Activated CD8-positive, alpha-beta memory T cell treated with anti-CD3 and anti-CD28 coated beads for 4 hours (primary cell): ENCODE data around the gene TTC31.
A peak's percentile ranks its signal among the peaks of the same experiment; 100 is the strongest.

Experiments used
- DNase-seq, 2 donors: peaks; one replicate each; pipeline ENCODE4 v3.0.0-alpha.2; 2020; ENCODE audit warnings: low read depth in 2 of 2

TTC31 gene

DNA sequence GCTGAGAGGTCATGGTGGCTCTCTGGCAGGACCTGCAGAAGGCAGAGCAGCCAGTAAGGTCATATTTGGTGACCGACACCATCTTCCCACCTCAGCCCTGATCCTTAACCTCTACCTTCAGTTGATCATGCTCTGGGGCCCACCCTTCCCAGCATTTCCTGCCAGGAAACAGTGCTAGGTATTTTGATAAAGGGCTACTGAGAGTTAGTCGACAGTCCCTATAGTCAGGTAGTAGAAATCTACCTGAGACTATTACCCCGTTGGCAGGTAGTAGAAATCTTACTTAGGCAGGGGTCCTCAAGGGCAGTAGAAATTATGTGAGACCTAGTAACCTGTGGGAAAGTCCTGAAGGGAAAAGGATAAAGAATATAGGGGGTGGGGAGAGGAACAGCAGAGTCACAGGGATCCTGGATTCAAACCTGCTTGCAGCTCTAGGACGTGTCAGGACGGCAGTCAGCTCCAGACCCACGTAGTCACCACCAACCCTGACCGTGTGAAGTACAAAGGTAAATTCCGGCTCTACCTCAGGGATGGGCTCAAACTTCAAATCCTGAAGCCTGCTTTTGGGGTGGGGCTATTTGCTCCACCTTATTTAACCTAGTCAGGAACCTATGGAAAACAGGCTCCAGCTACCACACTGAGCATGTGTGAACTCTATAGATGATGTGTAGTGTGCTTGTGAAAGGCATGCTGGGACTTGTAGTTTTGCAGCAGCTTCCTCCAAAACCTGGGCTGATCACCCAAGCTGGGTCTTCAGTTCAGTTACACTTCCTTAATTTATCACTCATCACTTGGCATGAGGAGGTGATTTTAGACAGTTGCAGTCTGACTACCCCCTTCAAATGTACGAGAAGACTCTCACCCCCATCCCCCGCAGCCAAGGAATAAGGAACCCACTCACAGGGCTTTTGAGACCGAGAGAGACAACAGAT lies 43.1 kb downstream of the TTC31 start, which contains the start of gene DQX1:
Gene DQX1 (minus strand): TSS at position 515 of the 932 bp plus-strand sequence. CDS start 502 bp downstream, at position 13.
- DNase-seq, result no peak

DNA sequence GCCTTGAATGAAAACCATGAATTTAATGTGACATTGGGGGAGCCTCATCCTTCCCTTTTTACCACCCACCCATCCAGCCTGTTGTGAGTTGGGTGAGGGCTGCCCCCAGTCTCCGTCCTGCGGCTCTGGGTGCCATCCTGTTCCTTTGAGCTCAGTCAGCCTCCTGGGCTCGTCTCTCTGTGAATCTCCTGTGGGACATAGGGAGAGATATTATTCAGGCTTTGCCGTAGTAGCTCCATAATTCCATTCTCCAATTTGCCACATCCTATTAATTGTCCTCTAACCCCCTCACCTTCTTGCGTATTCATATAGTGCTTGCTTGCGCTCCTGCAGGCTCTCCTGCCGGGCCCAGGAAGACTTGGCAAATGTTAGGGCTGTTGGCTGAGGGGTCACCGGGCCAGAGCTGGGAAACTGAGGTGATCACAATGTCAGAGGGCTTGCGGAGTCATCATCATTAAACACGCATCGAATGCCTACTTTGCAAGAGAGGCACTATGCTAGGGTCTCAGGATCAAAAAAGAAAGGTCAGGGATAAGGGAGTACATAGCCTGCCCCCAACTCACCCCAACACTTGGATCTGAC lies 43.9 kb downstream of the TTC31 start:
- DNase-seq, result no peak

DNA sequence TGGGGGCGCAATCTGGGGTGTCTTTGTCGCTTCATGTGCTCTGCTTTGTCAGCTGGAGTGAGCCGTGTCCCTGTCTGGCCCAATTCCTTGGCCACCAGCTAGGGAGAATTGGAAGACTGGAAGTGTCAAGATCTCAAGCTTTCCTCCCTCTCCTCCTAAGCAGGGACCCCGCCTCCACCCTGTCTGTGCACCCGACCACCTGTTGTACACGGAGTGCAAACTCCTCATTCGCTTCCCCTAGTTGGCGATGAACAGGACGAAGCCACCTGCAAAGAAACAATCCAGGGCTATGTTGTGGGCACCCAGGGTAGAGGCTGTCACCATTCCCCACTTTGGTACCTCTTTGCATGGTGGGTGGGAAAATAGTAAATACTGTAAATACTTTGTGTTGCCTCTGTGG lies 44.9 kb downstream of the TTC31 start:
- no peak for DNase-seq

DNA sequence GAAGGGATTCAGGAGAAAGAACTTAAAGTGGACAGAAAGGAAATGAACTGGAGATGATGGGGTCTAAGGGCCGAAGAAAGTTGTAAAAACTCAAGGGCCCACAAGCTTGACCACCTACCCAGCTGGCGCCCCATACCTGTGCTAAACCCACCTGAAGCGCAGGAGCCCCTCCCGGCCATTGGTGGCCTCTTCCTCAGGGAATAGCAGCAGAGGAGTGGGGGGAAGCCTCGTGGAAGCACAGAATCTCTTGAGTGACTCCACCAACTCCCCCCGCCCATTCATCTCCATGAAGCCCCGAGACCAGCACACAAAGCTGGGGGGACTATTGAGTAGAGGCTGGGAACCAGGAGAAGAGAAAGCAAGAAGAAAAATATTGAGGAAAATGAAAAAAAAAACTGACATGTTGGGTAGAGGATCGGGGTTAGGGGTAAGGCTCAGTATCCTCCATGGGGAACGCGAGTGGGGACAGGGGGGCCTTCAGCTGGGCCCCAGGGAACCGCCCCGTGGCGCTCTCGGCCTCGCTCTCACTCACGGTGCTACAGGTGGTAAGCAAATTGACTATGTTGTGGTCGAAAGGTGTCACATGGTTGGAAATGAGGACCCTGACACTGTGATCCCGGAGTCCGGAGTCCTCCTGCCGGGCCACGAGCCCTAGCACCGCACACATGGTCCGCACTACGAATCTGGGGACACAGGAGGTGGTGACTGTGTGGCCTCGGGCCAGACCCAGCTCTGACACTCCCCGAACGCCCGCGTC lies 45.9 kb downstream of the TTC31 start:
- no peak for DNase-seq

DNA sequence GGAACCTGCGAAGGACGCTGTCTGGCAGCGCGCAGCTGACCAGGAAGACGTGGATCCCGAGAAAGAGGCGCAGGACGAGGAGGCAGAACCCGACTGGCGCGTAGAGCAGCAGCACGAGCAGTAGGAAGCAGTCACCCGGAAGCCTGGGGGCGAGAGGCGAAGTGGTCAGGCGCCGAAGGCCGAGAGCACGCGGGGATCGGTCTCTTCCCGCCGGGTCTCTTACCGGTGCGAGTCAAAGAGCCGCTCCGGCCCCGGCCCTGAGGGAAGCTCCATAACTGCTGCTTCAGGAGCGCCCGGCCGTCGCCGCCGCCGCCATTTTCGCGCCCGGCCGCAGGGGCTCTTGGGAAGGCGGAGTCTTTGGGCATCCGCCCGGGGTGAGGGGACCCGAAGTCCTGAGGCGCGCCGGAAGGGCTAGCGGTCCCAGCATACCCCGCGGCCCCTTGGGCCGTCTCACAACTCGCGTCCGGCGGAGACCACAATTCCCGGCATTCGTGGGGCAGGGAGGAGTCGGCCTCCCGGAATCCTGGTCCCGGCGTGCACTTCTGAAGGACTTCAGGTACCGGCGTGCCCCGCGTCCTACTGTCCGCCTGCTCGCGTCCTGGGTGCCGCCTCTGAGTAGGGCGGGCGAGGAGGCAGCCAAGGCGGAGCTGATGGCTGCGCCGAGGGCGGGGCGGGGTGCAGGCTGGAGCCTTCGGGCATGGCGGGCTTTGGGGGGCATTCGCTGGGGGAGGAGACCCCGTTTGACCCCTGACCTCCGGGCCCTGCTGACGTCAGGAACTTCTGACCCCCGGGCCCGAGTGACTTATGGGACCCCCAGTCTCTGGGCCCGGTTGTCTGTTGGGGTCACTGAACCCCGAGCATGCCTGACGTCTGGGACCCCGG lies 46.7 kb downstream of the TTC31 start, which contains the start of the genes AUP1 and HTRA2:
Gene AUP1 (minus strand): TSS at position 350 of the 882 bp plus-strand sequence. CDS start 77 bp downstream, at position 273.
Gene HTRA2 (plus strand): TSS at position 577 of the 882 bp plus-strand sequence. CDS start 74 bp downstream, at position 651.
- peak; percentile 65 to 78 for DNase-seq

DNA sequence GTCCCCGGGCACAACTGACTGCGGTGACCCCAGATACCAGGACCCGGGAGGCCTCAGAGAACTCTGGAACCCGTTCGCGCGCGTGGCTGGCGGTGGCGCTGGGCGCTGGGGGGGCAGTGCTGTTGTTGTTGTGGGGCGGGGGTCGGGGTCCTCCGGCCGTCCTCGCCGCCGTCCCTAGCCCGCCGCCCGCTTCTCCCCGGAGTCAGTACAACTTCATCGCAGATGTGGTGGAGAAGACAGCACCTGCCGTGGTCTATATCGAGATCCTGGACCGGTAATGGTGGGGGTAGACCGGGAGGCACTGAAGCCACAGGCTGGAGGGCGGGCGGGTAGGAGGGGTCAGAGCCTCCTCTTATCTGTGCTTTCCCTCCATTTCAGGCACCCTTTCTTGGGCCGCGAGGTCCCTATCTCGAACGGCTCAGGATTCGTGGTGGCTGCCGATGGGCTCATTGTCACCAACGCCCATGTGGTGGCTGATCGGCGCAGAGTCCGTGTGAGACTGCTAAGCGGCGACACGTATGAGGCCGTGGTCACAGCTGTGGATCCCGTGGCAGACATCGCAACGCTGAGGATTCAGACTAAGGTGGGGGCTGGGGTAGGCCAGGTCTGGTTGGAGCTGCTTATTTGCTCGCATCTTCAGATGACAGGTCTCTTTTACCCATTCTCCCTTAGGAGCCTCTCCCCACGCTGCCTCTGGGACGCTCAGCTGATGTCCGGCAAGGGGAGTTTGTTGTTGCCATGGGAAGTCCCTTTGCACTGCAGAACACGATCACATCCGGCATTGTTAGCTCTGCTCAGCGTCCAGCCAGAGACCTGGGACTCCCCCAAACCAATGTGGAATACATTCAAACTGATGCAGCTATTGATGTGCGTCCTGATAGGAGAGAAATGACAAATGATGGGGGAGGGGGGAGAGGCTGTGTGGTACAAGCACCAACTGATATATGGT lies 47.6 kb downstream of the TTC31 start:
- peak in 1 of 2 donors; percentile 20 for DNase-seq

DNA sequence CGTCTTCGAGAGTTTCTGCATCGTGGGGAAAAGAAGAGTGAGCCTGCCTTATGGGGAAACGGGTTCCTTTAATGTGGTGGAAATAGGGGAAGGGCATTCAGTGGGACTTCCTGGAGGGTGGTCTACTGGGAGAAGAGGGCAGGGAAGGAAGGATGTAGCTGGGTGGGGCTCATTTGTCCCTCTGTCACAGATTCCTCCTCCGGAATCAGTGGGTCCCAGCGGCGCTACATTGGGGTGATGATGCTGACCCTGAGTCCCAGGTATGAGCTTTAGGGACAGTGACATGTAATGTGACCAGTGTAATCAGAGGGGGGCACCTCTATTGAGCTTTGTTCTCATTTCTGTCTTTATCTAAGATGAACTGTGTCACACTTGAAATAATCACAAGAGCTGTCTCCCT lies 48.8 kb downstream of the TTC31 start:
- DNase-seq, result no peak

DNA sequence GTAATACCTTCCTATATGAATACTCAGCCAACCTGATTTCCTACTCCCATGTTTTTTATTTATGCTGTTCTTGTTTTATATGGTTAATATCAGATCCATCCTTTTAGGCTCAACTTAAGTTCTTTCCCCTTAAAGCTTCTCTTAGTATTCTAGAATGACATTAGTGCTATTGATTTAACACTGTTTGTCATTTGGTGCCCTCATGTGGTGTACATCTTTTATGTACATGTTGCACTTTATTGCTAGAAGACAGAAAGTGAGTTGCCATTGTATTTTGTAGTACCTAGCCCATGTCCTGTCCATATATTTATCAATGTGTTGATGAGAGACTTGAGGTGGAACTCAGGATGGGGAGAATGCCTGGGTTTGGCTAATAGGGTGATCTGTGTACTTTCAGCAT lies 49.3 kb downstream of the TTC31 start:
- no peak for DNase-seq

DNA sequence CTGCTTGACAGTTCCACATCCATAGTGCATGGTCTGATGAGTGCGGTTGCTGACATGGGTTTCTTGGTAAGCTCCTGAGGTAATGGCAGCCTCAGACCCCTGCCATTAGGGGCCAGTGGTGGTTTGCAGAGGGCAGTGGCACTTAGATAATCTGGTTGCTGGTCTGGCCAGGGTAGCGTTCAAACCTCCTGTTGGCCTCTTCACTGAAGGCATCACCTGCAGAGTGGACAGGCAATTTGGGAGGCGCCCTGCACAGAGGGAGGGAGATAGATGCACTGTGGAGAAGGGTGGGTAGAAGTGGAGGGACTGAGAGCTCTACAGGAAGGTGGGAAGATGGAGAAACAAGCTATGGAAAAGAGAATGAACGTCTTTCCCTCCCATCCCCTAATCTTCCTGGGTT lies 50.6 kb downstream of the TTC31 start:
- DNase-seq, result no peak

DNA sequence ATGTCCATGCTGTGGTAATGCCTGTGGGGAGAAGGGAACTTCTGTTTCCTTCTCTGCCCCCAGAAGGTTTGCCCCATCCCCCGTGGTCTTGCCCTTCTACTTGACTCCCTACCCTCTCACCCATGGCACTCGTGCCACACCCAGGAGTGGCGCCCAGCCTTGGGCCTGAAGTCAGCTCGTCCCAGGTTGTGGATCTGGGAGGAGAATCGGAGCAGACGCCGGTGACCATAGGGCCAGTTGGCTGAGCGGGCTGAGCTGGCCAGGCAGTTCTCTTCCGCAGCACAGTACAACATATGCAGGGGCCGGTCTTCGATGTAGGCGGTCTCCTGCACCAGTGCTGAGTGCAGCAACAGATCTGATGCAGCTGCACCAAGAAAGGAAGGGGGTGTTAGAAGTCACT lies 51.5 kb downstream of the TTC31 start:
- DNase-seq, result no peak

DNA sequence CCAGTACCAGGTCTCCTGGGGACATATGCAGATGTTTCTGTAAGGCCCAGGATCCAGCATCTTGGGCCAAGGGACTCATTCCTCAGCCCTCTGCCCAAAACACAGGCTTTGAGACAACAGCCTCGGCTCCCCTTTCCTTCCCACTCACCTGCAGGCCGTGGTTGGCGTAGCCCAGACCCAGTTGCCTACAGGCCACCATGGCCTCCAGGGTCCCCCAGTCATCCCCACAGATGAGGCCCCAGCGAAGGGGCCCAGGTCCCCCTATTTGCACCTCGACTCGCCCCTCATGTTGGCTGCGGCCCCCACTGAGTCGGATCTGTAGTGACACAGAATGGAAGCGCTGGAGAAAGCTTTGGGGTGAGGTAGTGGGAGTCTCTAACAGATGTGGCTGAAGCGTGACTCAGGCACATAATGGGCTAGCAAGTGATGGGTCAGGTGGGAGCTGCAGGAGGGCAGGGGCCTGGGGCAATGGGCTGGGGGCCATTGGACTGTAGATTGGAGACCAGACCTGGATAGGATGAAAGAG lies 52.6 kb downstream of the TTC31 start:
- no peak for DNase-seq

DNA sequence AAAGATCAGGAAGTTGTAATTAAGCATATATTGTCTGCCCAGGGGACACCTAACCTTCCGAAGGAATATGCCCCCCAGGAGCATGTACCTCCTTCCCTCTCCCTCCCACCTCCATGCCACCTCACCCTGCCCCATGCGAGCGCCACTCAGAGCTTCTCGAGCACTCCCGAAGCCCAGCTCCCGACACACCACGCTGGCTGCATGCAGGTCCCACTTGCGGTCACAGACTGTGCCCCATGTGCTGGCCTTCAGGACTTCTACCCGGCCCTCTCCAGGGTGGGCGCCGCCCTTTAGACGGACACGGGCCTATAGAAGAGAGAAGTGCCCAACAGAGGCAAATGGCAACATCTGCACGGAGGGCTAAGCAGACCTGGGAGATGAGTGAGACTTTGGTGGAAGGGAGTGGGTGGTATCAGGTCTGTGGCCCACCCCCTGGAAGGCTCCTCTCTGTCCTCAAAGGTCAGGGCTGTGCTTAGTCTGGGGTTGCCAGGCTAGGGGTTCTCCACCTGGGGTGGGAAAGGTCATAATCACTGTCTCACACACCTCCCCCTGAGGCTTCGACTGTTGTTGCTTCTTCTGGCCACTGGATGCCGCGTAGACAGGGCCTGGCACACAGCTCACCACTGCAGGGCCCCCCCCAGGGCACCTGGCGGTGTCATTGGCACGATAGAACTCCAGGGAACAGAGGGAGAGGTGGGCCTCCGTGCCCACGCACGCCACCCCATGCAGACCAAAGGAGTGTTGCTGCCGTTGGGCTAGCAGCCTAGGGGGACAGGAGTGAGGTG lies 53.5 kb downstream of the TTC31 start:
- DNase-seq, result no peak

DNA sequence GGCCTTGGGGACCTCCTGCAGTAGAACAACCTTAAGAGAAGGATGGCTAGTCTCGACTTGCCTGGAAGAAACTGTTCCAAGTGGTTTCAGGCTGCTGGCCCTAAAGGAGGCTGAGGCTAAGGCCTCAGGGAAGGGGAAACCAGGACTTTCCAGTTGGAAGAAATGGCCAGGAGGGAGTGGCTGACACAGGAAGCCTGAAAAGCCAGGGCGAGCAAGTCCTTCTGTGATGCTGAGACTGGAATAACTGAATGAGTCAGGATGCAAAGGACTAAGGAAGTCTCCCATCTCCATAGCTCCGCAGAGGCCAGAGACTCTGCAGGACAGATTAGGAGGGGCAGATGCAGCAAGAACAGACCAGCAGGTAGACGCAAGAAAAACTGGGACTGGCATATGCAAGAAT lies 54.3 kb downstream of the TTC31 start:
- no peak for DNase-seq

DNA sequence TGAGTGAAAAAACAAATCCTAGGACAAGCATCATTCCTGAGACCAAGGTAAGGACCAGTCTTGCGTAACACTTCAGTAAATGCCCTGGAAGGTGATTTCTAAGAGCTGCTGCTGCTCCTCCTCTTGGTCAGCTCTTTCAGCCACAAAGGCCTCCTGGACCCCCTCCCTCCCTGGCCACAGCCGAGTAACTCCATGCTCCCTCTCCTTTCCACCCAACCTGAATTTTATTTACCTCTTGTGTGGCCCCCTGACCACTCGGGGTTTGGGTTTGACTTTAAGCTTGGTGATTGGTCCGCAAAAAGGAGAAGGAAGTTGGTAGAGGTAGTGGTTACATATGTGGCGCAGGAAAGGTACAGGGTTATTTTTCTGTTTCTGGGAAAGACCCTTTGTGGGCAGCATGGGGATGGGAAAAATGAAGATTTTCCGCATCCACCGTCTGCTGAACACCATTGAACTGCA lies 56.0 kb downstream of the TTC31 start:
- no peak for DNase-seq

DNA sequence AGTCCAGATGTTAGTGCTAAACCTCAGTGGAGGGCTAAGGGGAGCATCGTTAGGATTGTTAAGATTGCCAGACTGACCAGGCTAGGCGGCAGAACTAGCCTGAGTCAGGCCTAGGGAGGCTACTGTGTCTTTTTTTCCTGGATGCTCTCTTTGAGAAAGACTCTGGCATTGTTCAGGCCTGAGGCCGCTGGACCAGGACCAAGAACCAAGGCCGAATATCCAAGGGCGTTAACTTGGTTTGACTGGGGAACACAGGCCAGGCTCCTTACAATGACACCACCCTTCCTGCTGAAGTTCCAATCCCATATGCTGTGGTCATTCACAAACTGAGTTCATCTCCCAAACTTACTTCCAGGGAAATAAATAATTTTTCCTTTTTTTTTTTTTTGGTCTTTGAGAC lies 57.4 kb downstream of the TTC31 start:
- DNase-seq, result no peak

DNA sequence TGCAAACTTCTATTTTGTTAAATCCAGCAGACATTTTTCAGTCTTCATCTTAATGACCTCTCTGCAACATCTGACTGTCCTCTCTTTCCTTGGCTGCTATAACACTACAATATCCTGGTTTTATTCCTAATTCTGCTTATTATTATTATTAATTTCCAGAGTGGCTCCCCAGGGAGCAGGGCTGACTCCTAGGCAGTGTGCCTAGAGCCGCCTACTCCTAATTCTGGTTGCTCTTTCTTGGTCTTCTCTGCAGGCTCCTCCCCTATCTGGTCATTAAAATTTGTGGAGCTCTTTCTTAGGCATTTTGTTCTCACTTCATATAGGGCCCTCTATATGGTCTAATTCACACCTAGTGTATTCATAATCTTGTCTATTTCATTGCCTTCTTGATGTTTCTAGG lies 60.1 kb downstream of the TTC31 start:
- DNase-seq, result no peak
